Measurements from ENCODE around the gene LDLRAD2. TPM values are rescaled to one million over a fixed set of nuclear protein-coding genes. Genes with fewer than 3 reads are reported as not detected.

Gene LDLRAD2
- total and polyA plus RNA-seq, 7 donors: 0.04 to 1.7 (median 0.77) TPM; not detected in 3

DNA sequence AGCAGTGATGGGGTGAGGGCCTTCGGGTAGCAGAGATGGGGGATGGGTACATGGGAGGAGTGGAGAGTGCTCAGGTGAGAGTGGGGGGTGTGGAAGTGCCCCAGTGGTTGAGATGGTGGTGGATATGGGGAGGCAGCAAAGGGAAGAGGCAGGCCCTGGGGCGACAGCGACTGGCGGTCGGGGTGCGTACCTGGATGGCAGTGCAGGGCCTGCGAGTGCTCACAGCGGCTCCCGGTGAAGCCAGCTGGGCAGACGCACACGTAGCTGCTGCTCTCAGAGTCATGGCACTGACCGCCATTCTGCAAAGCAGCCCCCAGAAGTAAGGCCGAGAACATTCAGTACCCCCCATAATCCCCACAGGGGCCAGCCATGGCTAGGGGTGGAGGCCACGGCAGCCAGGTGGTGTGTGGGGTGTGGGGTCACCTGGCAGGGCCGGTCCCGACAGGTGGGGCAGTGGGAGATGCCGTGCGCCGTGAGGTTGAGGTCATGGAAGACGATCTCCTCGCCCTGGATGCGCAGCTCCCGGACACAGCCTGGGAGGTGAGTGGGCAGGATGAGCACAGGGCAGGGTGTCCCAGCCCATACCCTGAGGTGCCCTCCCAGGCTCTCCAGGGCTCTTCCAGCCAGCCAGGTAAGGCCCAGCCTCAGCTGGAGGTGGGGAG lies 18.9 kb downstream of the LDLRAD2 start:
- DNase-seq (peak in 1 of 2 donors; percentile 40), ATAC-seq (no peak)
- no peak for TF ChIP-seq CTCF (IDR thresholded peaks at IDR 0.05)
- Histone ChIP-seq H3K27me3 (ENCODE audit: insufficient read depth in 3 of 3, low read length in 2 of 3) (no peaks in the 10 kb centered on the region), H3K27ac (no peak overlapping the region), H3K9me3 (peaks cover 9% of the 10 kb centered on the region), H3K4me1 (no peaks in the 10 kb centered on the region), H3K4me3 (no peak overlapping the region), H3K36me3 (ENCODE audit: insufficient read depth in 1 of 2, low read depth in 1 of 2) (peaks cover 20 to 99% of the 10 kb centered on the region in 2 donors)
- intact Hi-C loops (cut with DNase I): no loop called here
- WGBS, 3 donors: 92 to 94% (median 93%) methylated on average over 17 to 23 of the region's 23 CpGs

DNA sequence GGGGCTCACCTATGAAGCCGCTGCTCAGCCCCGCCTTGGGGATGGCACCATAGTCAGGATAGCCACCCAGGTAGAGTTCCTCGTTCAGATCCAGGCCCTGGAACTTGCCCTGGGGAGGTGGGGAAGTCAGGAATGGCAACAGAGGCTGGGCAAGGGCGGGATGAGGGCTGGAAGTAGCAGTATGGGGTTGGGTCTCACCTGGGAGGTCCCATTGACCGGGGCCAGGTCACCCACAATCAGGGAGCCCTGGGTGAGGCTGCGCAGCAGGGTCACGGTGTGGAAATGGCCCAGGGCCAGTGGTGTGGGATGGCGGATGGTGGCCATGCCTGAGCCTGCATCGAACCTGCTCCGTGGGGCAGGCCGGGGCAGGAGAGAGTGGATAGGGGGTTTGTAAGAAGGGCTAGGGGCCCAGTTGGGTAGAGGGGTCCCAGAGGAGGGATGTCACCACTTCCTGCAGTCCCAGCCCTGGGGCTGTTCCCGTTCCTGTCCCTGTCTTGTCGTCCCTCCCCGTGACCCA lies 19.4 kb downstream of the LDLRAD2 start:
- H3K27me3 ChIP-seq (ENCODE audit: insufficient read depth in 3 of 3, low read length in 2 of 3): no peaks in the 10 kb centered on the region
- no peak for TF ChIP-seq CTCF (IDR thresholded peaks at IDR 0.05)
- H3K4me3 ChIP-seq: no peak overlapping the region
- DNase-seq (peak in 1 of 2 donors; percentile 34), ATAC-seq (no peak)
- WGBS, 3 donors: 84 to 89% (median 87%) methylated on average over 13 to 14 of the region's 14 CpGs
- peaks cover 20 to 99% of the 10 kb centered on the region in 2 donors for H3K36me3 ChIP-seq (ENCODE audit: insufficient read depth in 1 of 2, low read depth in 1 of 2)
- intact Hi-C loops (cut with DNase I): no loop called here
- no peaks in the 10 kb centered on the region for H3K4me1 ChIP-seq
- H3K9me3 ChIP-seq: peaks cover 9% of the 10 kb centered on the region
- no peak overlapping the region for H3K27ac ChIP-seq

GRCh38 chr1:21833392-21833976 lies 21.4 kb downstream of the LDLRAD2 start:
- intact Hi-C loops (cut with DNase I): no loop called here
- 83 to 93% (median 84%) methylated on average over 11 of the region's 11 CpGs for WGBS, 3 donors

DNA sequence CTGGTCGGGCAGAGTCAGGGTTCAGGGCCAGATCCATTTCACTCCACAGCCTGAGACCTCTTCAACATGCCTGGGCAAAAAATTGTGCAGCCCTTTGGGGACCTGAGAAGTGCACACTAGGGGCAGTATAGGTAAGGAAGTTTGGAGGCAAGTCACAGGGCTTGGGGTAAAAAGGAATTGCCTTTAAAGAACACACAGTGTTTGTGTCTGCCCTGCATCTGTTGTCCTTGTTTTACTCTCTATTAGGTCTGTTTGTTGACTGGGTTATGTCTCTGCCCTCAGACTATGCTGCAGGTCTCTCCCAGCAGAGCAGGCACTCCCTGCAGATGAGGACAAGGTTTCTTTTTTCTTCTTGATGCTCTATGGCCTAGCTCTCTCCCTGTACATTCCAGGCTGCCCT lies 22.0 kb downstream of the LDLRAD2 start:
- TF ChIP-seq CTCF (IDR thresholded peaks at IDR 0.05): no peak
- DNase-seq: no peak
- H3K9me3 ChIP-seq: peaks cover 9% of the 10 kb centered on the region
- ATAC-seq: no peak
- peaks cover 13 to 99% of the 10 kb centered on the region in 2 donors for H3K36me3 ChIP-seq (ENCODE audit: insufficient read depth in 1 of 2, low read depth in 1 of 2)
- WGBS, 3 donors: 84 to 96% (median 90%) methylated on average over 1 of the region's 1 CpG
- intact Hi-C loops (cut with DNase I): no loop called here
- H3K27me3 ChIP-seq (ENCODE audit: insufficient read depth in 3 of 3, low read length in 2 of 3): no peaks in the 10 kb centered on the region
- no peaks in the 10 kb centered on the region for H3K4me1 ChIP-seq
- no peak overlapping the region for H3K4me3 ChIP-seq
- H3K27ac ChIP-seq: no peak overlapping the region

More at GRCh38 chr1:21833392-21833976, 21.4 kb downstream of the LDLRAD2 start:
- no peak overlapping the region for H3K4me3 ChIP-seq
- ATAC-seq: no peak
- no peak overlapping the region for H3K27ac ChIP-seq
- H3K36me3 ChIP-seq (ENCODE audit: insufficient read depth in 1 of 2, low read depth in 1 of 2): peaks cover 14 to 99% of the 10 kb centered on the region in 2 donors
- no peaks in the 10 kb centered on the region for H3K27me3 ChIP-seq (ENCODE audit: insufficient read depth in 3 of 3, low read length in 2 of 3)
- H3K4me1 ChIP-seq: no peaks in the 10 kb centered on the region
- DNase-seq: peak in 1 of 2 donors; percentile 41
- no peak for TF ChIP-seq CTCF (IDR thresholded peaks at IDR 0.05)
- peaks cover 9% of the 10 kb centered on the region for H3K9me3 ChIP-seq

Measured in psoas muscle (tissue), 8 donors.